Suprapubic skin (tissue), 4 donors: Measurements from ENCODE around the gene ANKRD6. TPM values are rescaled to one million over a fixed set of nuclear protein-coding genes. Genes with fewer than 3 reads are reported as not detected.

Experiments used
- DNase-seq, 2 donors: peaks; one replicate each; pipeline ENCODE4 v3.0.0-alpha.2; 2019; ENCODE audit warnings: low spot score in 2 of 2
- H3K27ac ChIP-seq: fragments of 200-600 bp; sonication (generic); one replicate; pipeline ENCODE4 v1.5.1; 2019
- H3K27me3 ChIP-seq: fragments of 200-600 bp; sonication (generic); one replicate; pipeline ENCODE4 v1.5.1; 2019
- H3K36me3 ChIP-seq: fragments of 200-600 bp; sonication (generic); one replicate; pipeline ENCODE4 v1.5.1; 2019
- H3K4me1 ChIP-seq: fragments of 200-600 bp; sonication (generic); one replicate; pipeline ENCODE4 v1.5.1; 2019
- H3K4me3 ChIP-seq: fragments of 200-600 bp; sonication (generic); one replicate; pipeline ENCODE4 v1.5.1; 2019; ENCODE audit warnings: mild to moderate bottlenecking
- H3K9me3 ChIP-seq: fragments of 200-600 bp; sonication (generic); one replicate; pipeline ENCODE4 v1.5.1; 2019
- EP300 ChIP-seq: sonication (generic); formaldehyde crosslinking; IDR thresholded peaks from one replicate; pipeline ENCODE4 v1.6.1; 2017; ENCODE audit warnings: antibody characterized with exemption
- POLR2A ChIP-seq, 2 donors: fragments of 450-650 bp; IDR thresholded peaks; one replicate each; pipeline ENCODE4 v1.6.1; 2017; ENCODE audit warnings: antibody characterized with exemption in 2 of 2, mild to moderate bottlenecking in 2 of 2, moderate library complexity in 2 of 2
- POLR2AphosphoS5 ChIP-seq, 3 donors: sonication (generic); formaldehyde crosslinking; IDR thresholded peaks; one replicate each; pipeline ENCODE4 v1.6.1; 2017; ENCODE audit warnings: antibody characterized with exemption in 3 of 3
- WGBS: methylation state at CpG from one replicate; pipeline ENCODE4 v1.1.5; 2018; 5-methylcytosine and 5-hydroxymethylcytosine counted together
- total RNA-seq, 4 donors: library from RNA; depleted of rRNA; stranded (reverse); fragments of >200 nt; gene quantifications; one replicate each; pipeline ENCODE4 v1.1.0, GENCODE V29; 2016
- TF ChIP-seq, protein P1 (sequence below), 2 donors: fragments of 200-600 bp in 1 of 2; fragments of 450-650 bp in 1 of 2; sonication (generic) in 1 of 2; IDR thresholded peaks; one replicate each; pipeline ENCODE4 v1.5.1; 2016 to 2019; ENCODE audit warnings: antibody characterized with exemption in 2 of 2, mild to moderate bottlenecking in 1 of 2, moderate library complexity in 1 of 2

Gene ANKRD6
- total RNA-seq, 4 donors from 2014 or later = 3.4 to 6.9 (median 5.4) TPM

DNA sequence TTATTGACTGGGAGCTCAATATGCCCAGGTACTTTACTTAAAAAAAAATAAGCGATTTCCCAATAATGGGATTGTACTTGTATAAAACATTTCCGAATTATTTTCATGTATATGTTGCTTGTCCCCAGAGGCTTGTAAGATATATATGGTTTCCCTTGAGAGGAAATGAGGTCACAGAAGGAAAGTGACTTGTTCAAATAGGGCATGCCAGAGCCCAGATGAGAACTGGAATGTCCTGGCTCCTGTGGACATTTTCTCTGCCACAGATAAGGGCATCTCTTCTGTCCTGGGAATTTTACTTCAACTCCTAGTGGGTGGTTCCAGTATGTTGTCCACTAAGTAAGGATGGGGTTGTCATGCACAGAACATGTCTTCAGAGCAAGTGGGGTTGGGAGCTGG lies 142.6 kb downstream of the ANKRD6 start:
- Histone ChIP-seq H3K9me3 (no peaks in the 10 kb centered on the region), H3K4me1 (no peaks in the 10 kb centered on the region), H3K27me3 (no peaks in the 10 kb centered on the region), H3K36me3 (no peaks in the 10 kb centered on the region), H3K4me3 (no peak overlapping the region), H3K27ac (no peak overlapping the region)
- TF ChIP-seq, protein P1, sequence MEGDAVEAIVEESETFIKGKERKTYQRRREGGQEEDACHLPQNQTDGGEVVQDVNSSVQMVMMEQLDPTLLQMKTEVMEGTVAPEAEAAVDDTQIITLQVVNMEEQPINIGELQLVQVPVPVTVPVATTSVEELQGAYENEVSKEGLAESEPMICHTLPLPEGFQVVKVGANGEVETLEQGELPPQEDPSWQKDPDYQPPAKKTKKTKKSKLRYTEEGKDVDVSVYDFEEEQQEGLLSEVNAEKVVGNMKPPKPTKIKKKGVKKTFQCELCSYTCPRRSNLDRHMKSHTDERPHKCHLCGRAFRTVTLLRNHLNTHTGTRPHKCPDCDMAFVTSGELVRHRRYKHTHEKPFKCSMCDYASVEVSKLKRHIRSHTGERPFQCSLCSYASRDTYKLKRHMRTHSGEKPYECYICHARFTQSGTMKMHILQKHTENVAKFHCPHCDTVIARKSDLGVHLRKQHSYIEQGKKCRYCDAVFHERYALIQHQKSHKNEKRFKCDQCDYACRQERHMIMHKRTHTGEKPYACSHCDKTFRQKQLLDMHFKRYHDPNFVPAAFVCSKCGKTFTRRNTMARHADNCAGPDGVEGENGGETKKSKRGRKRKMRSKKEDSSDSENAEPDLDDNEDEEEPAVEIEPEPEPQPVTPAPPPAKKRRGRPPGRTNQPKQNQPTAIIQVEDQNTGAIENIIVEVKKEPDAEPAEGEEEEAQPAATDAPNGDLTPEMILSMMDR (IDR thresholded peaks at IDR 0.05) = no peak
- TF ChIP-seq POLR2AphosphoS5 (IDR thresholded peaks at IDR 0.05) (no peak), EP300 (no peak), POLR2A (IDR thresholded peaks at IDR 0.05) (no peak)
- 60% methylated on average over 2 of the region's 2 CpGs for WGBS
- DNase-seq = no peak

DNA sequence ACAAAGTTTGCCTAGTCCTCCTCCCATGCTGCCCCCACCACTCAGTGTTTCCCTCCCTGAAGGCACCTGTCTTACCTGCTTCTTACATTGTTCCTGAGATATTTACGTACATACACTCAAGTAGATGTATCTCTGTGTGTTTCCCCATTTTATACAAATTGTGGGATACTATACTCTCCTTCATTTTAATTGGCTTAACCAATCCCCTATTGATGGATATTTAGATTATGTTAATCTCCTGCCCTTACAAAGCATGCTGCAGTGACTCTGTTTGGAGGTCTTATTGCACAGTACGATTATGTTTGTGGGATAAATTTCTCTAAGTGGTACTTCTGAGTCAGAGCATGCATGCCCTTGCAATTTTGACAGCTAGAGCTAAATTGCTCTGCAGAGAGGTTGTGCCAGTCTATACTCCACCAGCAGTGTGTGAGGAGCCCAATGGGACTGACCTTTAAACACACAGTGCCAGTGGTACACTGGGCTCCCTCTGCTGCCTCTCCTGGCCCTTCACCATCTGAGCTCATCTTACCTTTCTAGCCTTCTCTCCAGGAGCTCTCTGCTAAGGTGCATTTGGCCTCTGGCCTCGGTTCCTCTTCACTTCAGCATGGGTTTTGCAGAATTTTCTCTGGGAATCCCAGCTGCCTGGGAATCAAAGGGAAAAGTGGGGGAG lies 148.2 kb downstream of the ANKRD6 start:
- TF ChIP-seq POLR2AphosphoS5 (IDR thresholded peaks at IDR 0.05) (no peak), EP300 (no peak), POLR2A (IDR thresholded peaks at IDR 0.05) (no peak)
- TF ChIP-seq, protein P1 (IDR thresholded peaks at IDR 0.05) = no peak
- DNase-seq = no peak
- no peaks in the 10 kb centered on the region for H3K9me3 ChIP-seq
- H3K27ac ChIP-seq = no peak overlapping the region
- peaks cover 3% of the 10 kb centered on the region for H3K4me1 ChIP-seq
- no peak overlapping the region for H3K4me3 ChIP-seq
- WGBS = 87% methylated on average over 3 of the region's 3 CpGs
- H3K36me3 ChIP-seq = no peaks in the 10 kb centered on the region
- no peaks in the 10 kb centered on the region for H3K27me3 ChIP-seq

DNA sequence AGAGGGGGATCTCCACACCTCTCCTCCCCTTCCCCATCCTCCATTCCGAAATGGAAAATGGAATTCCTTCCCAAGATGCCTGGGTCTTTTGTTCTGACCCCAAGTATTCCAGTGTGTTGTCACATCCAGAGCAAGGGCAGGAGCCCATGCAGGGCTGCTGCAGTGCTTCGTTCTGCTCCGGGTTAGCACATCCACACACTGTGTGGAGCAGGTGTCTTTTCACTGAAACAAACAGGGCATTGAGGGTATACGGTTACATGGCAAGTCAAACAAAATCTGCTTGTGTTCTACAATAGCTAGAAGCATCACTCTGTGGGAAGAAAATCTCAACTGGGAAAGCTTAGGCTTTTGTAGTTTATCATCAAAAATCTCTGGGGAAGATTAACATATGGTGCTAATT lies 148.7 kb downstream of the ANKRD6 start:
- no peak overlapping the region for H3K4me3 ChIP-seq
- WGBS = 86% methylated on average over 4 of the region's 4 CpGs
- TF ChIP-seq POLR2A (IDR thresholded peaks at IDR 0.05) (no peak), EP300 (no peak), POLR2AphosphoS5 (IDR thresholded peaks at IDR 0.05) (no peak)
- TF ChIP-seq, protein P1 (IDR thresholded peaks at IDR 0.05) = no peak

DNA sequence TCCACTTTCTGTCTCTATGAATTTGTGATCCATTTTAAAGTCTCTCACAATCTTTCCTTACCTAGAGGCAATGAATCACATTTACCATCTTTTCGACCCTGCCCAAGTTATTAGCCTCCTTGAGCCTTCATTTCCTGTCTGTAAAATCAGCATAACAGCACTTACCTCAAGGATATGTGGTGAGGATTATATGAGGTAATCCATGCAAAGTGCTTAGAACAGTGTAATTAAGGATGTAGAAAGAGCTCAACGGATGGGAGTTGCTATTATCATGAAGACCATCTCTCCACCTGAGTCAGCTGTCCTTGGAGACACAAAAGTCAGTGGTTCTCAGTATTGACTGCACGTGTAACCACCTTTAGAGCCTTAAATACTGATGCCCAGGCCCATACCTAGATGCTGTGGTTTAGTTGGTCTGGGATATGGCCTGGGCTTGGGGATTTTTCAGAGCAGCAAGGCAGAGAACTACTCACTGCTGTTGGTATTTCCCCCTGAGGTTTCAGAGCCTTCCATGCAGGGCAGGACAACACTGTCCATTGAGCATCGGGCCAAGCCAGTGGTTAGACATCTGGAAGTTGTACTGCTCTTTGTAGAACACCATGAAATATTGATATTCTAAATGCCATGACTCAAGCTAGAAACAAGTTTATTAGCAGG lies 149.8 kb downstream of the ANKRD6 start:
- Histone ChIP-seq H3K4me1 (peaks cover 3% of the 10 kb centered on the region), H3K27ac (no peak overlapping the region), H3K4me3 (no peak overlapping the region), H3K36me3 (no peaks in the 10 kb centered on the region), H3K9me3 (no peaks in the 10 kb centered on the region), H3K27me3 (no peaks in the 10 kb centered on the region)
- TF ChIP-seq POLR2AphosphoS5 (IDR thresholded peaks at IDR 0.05) (no peak), EP300 (no peak), POLR2A (IDR thresholded peaks at IDR 0.05) (no peak)
- TF ChIP-seq, protein P1 (IDR thresholded peaks at IDR 0.05) = no peak
- no peak for DNase-seq
- 72% methylated on average over 4 of the region's 4 CpGs for WGBS

More for the DNA sequence above, 148.7 kb downstream of the ANKRD6 start:
- Histone ChIP-seq H3K36me3 (no peaks in the 10 kb centered on the region), H3K4me1 (peaks cover 3% of the 10 kb centered on the region), H3K27ac (no peak overlapping the region), H3K9me3 (no peaks in the 10 kb centered on the region), H3K27me3 (no peaks in the 10 kb centered on the region)
- DNase-seq = no peak

DNA sequence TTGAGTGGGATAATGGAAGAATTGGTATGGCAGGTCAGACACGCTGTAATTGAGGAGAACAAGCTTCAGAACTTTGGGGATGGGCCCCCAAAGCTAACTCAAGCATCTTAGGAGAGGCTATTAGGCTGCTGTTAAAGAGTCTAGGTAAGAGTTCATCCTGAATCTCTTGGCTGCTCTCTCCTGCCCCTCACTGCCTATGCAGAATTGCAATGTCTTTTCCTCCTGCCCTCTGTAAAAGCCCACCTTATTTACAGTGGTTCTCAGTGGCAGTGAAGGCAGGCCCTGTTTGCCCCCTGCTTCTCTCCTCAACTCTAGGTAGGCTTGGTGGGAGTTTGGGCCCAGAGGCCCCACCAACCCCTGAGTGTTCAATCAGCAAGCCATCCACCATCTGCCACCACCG lies 150.6 kb downstream of the ANKRD6 start:
- no peak overlapping the region for H3K4me3 ChIP-seq
- H3K4me1 ChIP-seq = peaks cover 3% of the 10 kb centered on the region
- no peaks in the 10 kb centered on the region for H3K36me3 ChIP-seq
- no peak for TF ChIP-seq EP300
- TF ChIP-seq POLR2AphosphoS5 (IDR thresholded peaks at IDR 0.05) = no peak
- TF ChIP-seq, protein P1 (IDR thresholded peaks at IDR 0.05) = no peak
- TF ChIP-seq POLR2A (IDR thresholded peaks at IDR 0.05) = no peak
- no peaks in the 10 kb centered on the region for H3K27me3 ChIP-seq
- no peak overlapping the region for H3K27ac ChIP-seq
- no peaks in the 10 kb centered on the region for H3K9me3 ChIP-seq
- DNase-seq = no peak
- 85% methylated on average over 2 of the region's 2 CpGs for WGBS
